Measurements from ENCODE around the gene SSTR3. TPM values are rescaled to one million over a fixed set of nuclear protein-coding genes. Genes with fewer than 3 reads are reported as not detected.
"Not testable (repeated sequence)": the region's sequence is repeated elsewhere in the genome, so short reads cannot be mapped to it uniquely, and the experiment has no call there.

SSTR3 gene
- polyA plus RNA-seq, 1 donor, result not detected

DNA sequence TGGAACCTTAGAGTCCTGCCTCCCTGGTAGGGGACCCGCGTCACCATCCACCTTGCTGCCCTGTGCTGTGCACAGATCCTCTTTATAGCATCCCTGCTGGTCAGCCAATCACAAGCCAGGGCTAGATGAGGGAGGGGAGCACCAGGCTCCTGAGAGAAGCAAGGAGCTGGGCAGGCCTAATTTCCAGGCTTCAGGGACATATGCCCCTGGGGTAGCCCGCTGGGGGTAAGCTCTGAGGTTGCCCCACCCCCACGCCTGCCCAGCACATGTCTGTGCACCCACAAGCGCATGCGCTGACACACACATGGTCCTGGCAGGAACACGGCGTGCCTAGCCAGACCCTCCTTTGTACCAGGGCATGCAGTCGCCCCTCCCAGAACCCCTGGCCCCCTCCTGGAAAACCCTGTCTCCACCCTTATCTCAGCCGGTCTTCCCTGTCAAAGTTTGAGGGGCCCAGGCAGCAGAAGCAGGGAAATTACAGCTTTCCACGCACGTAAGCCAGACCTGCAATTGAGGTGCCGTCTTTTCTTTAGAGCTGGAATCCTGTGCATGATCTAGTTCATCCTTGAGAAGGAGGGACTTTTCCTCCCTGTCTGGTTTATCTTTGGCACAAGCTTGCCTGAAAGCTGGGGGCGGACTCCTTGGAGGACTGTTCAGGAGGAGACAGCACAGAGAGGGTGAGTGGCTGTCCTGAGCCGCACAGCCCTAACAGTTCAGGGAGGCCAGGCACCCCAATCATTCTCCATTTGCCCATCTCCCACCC, 2.1 kb downstream of the SSTR3 start:
- DNase-seq, result no peak

DNA sequence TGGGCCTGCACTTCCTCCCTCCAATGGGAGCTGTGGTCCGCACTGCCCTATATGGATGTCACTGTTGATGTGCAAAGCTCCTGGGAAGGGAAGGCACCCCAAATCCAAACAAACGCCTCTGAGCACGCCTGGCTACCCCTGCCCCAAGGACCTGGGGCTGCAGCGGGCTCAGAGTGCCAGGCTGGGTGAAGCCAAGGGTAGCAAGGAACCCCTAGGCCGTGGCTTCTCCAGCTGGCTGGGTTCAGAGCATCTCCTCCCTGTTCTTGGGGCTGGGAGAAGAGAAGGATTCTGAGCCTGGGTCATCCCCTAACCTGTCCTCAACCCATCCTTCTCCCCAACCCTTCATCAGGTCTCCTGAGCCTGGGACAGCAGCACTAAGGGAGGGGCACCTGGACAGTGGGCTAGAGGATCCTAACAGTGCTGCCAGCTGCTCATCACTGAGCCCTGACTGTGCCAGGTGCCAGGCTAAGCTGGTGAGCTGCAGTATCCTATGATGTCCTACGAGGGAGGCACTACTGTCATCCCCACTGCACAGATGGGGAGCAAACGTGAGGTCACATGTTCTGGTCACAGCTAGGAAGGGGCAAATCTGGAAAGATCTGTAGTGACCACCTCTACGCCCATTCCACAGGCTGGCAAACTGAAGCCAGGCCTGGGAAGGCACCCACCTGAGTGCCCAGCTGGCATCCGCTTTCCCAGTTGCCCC, 3.0 kb downstream of the SSTR3 start:
- no peak for DNase-seq

- DNase-seq, result no peak
These were observed 3.7 kb downstream of the SSTR3 start for GRCh38 chr22:37208401-37209139.

DNA sequence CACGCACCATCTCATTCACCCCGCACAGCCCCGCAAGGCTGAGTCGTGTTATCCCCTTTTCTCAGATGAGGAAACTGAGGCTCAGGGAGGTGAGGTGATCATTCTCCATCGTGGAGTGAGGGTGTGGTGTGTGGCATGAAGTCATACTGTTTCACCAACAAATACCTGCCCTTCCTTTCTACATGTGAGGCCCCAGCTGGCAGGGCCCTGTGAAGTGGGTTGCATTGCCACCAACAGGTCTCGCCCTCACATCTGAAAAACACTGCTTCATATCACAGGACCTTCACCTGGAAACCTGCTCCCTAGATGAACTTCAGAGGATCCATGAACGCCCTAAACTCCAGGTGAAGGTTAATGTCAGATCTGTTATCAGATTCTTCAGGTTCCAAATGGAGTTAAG, 4.3 kb downstream of the SSTR3 start:
- no peak for DNase-seq

GRCh38 chr22:37206841-37207821, 5.1 kb downstream of the SSTR3 start:
- no peak for DNase-seq

- DNase-seq, result no peak
These were observed 6.0 kb downstream of the SSTR3 start for GRCh38 chr22:37206118-37206840.

GRCh38 chr22:37205046-37205445, 7.2 kb downstream of the SSTR3 start:
- DNase-seq, result no peak

- no peak for DNase-seq
These were observed 8.1 kb downstream of the SSTR3 start for GRCh38 chr22:37204045-37204655.

DNA sequence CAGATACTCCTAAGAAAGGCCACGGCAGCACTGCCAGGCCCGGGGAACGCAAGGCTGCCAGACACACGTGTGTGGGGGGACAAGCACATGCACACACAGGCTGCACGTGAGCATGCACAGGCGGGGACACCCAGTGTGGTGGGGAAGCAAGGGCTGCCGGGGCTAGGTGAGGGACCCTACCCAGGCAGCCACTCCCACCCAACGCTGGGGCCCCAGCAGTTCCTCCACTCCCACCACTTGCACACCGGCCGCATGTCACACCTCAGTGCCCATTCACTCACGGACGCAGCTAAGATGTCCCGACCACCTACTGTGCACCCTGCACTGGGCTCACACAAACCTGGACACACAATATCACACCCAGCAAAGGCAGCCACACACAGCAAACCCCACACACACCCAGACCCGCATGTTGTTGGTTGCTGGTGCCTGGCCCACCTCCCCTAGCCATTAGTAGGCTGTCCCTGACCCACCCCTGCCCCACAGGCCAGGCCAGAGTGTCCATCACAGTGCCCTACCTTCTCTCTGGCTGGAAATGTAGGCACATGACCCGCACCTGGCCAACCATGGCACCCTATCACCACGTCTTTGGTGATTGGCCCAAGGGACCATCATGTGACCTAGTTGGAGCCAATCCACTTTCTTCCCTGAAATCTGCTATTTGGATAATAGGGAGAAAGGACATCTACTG, 8.8 kb downstream of the SSTR3 start:
- no peak for DNase-seq

GRCh38 chr22:37202716-37203115, 9.6 kb downstream of the SSTR3 start:
- no peak for DNase-seq

DNA sequence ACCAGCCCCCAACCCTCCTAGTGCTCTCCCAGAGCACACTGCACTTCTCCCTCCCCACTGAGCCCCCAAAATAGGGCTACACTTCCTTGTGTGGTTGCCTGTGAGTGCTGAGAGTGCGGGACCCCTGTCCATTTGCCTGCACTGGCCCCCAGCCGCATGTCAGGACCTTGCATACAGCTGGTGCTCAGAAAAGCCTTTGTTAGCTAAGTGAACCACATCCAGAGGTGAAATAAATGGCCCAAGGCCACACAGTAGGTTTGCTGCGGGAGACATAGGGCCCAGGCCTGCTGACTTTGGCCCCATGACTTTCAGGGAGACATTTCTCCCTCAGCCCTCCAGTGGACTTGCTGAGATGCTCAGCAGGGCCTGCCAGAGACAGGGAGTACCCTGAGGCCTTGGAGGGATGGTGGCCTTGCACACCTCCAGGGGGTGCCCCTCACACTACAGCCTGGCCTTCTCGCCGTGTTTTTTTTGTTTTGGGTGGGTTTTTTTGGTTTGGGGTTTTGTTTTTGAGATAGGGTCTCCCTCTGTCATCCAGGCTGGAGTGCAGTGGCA, 10.2 kb downstream of the SSTR3 start:
- DNase-seq, result no peak

DNA sequence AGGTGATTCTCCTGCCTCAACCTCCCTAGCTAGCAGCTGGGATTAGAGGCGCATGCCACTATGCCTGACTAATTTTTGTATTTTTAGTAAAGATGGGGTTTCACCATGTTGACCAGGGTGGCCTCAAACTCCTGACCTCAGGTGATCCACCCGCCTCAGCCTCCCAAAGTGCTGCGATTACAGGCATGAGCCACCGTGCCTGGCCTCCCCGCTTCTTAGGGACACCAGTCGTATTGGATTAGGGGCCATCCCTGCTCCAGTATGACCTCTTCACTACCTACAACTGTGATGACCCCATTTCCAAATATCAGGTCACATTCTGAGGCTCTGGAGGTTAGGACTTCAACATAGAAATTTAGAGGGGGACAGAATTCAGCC, 10.8 kb downstream of the SSTR3 start:
- not testable (repeated sequence) for DNase-seq

- DNase-seq, result no peak
These were observed 12.5 kb downstream of the SSTR3 start for GRCh38 chr22:37199760-37200108.

- DNase-seq, result peak; percentile 99
These were observed 13.0 kb downstream of the SSTR3 start for GRCh38 chr22:37199103-37199759.

- DNase-seq, result peak; percentile 89
These were observed 13.8 kb downstream of the SSTR3 start for GRCh38 chr22:37198258-37199102.

DNA sequence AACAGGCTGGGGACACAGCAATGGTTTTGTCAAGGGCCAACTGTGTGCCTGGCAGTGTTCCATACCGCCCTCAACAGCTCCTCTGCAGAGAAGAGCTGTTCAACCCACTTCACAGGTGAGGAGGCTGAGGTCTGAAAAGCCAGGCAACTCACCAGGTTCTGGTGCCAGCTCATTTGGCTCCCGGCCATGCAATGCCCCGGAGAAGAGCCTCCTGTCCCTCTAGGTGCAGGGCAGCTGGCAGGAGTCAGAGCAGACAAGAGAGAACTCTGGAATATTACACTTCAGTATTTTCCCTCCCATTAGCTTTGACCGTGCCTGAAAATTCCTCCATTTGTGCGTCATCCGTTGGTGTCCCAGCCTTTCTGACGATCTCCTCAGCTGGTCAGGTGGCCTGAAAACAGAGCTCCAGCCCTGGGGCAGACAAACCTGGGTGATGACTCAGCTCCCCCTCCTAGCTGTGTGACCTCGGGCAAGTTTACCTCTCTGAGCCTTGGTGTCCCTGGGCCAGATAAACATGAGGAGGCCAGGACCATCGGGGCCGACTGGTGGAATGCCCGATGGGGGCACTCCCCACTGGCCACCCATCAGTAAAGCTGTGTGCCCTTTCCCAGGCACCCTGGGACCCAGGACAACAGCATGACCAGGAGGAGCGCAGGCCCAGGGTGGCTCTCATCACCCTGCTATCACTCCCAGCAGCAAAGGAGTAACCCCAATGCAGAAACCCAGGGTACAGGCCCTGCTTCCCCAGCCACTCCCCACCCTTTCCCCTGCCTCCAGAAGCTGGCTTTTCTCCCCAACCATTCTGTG, 14.6 kb downstream of the SSTR3 start:
- peak; percentile 72 for DNase-seq

DNA sequence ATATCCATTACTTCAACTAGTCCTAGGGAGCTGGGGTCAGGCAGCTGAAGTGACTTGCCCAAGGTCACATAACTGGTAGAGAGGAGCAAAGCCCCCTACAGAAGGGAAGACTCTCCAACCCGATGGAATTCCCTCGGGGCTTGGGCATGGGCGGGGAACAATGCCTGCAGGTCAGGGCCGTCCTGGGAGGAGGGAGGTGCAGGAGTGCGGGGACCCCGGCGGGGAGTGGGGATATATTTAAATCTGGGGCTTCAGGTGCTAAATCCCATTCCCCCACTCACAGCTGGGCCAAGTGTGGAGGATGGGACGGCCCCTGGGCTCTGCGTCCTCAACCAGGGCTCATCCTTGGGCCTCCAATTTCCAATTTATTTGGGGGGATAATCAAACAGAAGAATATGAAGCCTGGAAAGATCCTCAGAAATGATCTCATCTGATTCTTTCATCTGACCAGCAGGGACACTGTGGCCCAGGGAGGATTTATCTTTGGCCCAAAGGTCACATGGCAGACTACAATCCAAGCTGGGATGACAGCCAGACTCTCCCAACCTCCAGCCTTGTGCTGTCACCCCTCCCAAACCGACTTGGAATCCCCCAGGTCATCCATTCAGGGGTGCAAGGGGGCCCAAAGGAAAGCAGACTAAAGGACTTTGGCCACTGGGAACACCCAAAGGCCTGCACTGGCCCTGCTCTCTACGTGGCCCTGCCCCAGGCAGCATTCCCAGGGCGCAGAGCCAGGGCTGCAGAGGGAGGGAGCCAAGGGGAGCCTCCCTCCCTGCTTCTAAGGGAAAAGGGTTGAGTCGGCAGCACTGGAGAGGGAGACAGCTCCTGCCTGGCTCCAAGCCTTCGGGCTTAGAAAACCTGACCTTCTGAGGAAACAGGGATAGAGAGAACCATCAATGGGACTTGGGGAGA, 15.5 kb downstream of the SSTR3 start:
- DNase-seq, result peak; percentile 77

Measured in hindlimb muscle (tissue), 1 donor.